Renal pelvis (tissue), 12 donors: ENCODE data around the gene ZFP92. TPM values are rescaled to one million over a fixed set of nuclear protein-coding genes. Genes with fewer than 3 reads are reported as not detected.

Source experiments
- DNase-seq: peaks from one replicate; pipeline ENCODE4 v3.0.0-alpha.2; 2013
- long read RNA-seq, 16 experiments: transcript quantifications; one replicate each; lab custom pipeline, GENCODE V29; 2026
- polyA plus RNA-seq, 3 donors: library from polyadenylated mRNA; unstranded; fragments of 120-200 nt; gene quantifications; one replicate each; pipeline ENCODE4 v1.2.1, GENCODE V29; 2013; ENCODE audit not compliant: insufficient read length in 3 of 3

ZFP92 gene, protein sequence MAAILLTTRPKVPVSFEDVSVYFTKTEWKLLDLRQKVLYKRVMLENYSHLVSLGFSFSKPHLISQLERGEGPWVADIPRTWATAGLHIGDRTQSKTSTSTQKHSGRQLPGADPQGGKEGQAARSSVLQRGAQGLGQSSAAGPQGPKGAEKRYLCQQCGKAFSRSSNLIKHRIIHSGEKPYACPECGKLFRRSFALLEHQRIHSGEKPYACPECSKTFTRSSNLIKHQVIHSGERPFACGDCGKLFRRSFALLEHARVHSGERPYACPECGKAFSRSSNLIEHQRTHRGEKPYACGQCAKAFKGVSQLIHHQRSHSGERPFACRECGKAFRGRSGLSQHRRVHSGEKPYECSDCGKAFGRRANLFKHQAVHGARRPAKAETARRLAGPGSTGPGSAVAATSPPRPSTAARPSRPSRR
- polyA plus RNA-seq, result 1 to 10 TPM in 1 of 3 donors, under 1 TPM in 2; 0.87 to 1.1 (median 0.99) TPM
- long read RNA-seq, donor 1, result 0 reads
- long read RNA-seq, donor 2, result 0 reads
- long read RNA-seq, donor 3, result 0 reads
- long read RNA-seq, donor 4, result 0 reads
- long read RNA-seq, donor 5, result 0 reads
- long read RNA-seq, donor 6, result 0 reads
- long read RNA-seq, donor 7, result 0 reads
- long read RNA-seq, donor 8, result 0 reads
- long read RNA-seq, donor 9, result 0 reads
- long read RNA-seq, donor 10, result 0 reads
- long read RNA-seq, donor 11, result 0 reads
- long read RNA-seq, donor 12, result 0 reads
- long read RNA-seq, donor 13, result 0 reads
- long read RNA-seq, donor 14, result 0 reads
- long read RNA-seq, donor 15, result 0 reads
- long read RNA-seq, donor 16, result 0 reads

DNA sequence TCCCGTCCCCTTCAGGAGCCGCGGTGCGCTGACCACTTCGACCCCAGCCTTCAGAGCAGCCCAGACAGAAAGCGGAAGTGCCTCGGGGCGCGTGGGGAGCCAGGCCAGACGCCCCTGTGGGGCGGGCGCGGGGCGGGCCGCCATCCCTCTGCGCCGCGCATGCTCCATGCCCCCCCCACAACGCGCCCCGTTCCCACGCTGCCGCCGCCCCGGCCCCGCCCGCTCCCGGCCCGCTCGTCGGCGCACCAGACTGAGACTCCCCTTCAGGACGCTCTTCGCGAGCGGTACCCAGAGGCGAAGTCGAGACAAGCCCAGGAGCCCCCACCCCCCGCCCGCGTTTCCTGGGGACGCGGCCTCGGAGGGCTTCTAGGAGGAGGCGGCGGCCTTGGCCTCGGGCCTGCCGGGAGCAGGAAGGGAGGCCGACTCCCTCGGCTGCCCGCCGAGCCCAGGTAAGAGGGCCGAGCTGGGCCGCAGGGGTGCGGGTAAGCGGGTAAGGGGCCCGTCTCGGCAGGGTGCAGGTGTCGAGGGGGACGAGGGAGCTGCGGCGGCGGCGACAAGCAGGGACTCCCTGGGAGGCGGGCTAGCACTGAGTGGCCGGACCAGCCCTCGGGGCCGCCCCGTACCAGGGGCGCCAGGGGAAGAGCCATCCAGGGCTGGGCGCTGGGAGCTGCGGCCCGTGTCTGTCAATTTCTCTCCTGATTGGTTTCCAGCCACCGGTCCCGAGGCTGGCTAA lies at the start of gene ZFP92:
ZFP92 (plus strand) TSS at position 218 of the 733 bp plus-strand sequence. CDS start 6,851 bp downstream, outside the sequence.
- no peak for DNase-seq

DNA sequence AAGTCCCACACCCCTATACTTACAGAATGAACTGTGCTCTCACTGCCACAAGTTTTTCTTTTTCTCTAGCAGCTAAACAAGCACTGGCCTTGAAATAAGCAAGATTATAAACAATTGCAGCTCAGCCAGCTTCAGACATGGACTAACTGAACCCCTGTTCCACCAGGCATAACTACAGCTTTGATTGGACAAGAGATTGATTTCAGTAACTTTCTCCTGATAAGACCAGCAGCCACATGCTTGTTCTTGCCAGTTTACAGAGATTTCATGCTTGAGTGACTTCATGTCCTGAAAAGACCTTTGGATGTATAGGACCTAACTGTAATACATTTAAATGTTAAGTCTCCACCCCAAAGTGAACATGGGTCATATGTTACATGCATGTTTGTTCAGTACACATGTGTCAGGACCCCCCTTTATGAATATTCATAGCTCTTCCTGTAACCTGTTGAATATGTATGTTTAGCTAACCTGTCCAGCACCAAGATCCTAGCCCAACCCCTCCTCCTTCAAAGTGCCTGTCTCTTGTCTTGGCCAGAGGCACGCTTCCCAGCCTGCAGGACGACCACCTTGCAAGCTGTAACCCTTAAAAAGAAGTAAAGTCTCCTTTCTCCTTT lies 49.4 kb upstream of the ZFP92 start:
- no peak for DNase-seq

DNA sequence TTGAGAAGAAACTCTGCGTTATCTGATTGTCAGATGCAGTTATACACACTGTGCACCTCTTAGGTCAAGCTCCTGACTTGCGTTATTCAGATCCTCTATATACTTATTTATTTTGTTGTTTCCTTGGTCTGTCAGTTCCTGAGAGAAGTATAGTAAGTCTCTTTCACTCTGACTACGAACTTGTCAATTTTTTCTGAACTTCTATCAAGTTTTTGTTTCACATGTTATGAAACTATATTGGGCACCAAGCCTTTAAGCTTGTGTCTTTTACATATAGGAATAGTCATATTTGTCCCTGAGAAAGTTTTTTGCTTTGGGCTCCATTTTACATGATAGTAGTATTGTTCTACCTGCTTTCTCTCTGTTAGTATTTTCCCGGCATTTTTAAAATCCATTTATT lies 45.6 kb upstream of the ZFP92 start:
- no peak for DNase-seq

DNA sequence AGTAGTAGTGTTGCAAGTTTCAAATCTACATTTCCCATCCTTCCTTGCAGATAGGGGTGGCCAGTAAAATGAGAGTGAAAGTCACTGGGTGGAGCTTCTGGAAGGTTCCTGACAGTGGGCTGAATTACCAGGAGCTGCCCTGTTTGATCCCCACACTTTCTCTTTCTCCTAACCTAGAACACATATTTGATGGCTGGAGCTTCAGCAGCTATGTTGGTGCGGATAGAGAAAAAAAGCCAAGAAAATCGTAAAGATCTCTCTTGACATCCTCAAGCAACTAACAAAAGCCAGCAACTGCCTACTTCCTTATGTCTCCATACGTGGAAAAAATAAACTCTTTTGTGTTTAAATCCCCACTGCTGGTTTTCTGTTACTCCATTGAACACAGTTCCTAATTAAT lies 45.2 kb upstream of the ZFP92 start:
- DNase-seq, result no peak

DNA sequence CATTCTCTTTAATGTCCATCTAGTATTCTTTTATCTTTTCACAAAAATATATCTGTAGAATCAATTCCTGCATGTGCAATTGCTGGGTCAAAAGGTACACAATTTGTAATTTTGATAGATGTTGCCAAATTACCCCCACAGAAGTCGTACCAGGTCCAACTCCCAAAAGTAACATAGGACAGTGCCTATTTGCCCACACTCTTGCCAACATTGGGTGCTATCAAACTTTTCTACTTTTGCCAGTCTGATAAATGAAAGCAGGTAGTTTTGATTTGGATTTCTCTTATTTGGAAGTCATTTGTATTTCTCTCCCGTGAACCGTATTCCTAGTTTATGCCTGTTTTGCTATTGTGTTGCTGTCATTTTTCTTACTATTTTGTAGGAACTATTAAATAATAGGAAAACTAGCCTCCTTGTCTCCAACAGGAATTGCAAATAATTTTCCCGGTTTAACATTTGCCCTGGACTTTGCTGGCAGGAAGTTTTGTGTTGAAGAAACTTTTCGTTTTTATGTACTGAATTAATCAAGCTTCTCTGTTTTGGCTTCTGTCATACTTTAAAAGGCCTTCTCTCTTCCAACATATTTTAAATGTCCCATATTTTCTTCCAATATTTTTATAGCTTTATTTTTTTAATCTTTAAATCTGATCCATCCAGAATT lies 44.3 kb upstream of the ZFP92 start:
- DNase-seq, result no peak

DNA sequence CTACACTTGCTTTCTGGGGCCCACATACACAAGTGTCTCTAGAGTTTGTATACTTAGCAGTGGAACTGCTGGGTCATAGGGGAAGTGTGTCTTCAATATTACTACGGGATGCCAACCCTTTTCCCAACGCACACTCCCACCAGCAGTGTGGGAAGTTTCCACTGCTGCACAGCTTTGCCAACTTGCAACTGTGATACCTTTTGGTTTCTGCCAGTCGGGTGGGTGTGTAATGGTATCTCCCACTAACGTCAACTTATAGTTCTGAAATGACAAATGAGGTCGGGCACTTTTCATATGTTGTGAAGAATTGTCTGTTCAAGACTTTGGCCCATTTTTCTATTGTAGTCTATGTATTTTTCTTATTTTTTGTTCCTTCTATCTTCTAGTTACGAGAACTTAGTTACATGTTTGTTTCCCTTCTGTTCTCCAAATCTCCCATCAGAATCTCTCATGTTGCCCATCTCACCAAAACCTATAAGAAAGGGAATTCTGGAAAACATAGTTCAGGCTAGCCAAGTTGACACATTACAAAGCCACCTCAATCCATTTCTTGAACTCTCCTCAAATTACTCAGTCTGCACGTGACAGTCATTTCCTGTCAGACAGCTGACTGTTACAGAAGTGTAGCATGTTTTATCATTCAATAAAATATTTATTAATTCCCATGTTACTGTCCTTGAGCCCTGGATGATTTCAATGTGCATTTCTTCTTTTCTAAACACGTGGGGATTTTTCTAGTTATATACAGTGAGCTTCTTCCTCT lies 40.8 kb upstream of the ZFP92 start:
- no peak for DNase-seq

DNA sequence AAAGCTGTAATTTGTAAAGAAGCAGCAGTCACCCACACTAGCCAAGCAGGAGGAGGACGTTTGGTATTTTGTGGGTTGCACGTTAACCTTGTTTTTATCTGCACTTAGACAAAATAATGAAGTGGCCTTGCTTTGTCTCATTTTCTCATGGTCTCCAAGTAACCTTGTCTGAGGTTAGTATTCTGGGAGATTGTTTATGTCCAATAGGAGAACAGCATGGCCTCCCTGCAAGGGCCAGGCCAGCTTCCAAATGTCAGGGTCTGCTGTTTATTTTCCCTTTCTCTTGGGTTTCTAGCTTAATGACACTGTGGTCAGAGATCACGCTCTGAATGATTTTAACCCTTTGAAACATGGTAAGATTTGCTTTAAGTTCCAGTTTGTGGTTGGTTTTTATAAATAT lies 40.0 kb upstream of the ZFP92 start:
- DNase-seq, result no peak

DNA sequence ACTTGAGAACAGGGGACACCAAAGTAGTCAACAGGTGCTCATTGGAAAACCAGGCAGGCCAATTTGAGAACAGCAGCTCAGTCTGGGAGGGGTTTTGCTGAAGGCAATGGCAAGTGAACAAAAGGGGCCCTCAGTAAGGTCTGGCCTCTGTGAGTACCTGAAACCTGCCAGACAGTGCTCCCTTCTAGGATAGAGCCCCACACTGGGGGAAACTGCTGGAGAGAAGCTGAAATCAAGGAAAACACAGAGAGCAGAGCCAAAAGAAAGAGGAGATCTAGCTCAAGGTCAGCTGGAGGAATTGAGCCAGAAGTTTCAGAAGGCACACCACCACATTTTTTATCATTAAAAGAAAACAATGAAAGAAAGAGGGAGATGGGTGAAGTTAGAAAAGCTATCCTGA lies 38.3 kb upstream of the ZFP92 start:
- DNase-seq, result no peak

DNA sequence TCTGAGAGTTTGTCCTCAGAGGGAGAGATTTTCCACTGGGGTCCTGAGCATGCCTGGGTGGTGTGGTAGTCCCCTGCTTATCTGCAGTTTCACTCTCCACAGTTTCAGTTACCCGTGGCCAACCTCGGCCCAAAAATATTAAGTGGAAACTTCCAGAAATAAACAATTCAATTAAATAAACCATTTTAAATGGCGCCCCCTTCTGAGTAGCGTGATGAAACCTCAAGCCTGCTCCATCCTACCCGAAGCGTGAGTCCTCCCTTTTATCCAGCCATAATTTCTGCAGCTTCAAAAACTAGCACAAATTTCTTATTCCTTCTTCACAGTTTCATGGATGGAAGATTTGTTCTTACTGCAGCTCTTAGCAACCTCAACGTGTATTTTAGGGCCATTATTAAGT lies 36.8 kb upstream of the ZFP92 start:
- DNase-seq, result no peak

DNA sequence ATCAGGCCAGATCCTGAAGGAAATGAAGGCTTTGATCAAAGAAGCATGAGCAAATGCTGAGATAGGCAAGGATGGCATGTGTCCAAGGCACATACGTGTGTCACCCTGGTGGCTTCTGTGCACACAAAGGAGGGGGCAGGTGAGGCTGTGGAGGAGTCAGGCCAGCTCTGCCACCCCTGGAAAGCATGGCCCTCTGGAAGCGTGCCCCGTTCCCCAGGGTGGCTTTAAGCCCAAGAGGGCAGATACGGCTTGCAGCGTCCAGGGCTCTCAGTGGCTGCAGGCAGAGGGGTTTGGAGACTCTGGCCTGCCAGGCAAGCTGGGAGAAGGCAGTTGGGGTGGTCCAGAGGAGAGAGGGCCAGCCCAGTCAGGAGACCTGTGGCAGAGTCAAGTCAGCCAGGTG lies 35.7 kb upstream of the ZFP92 start:
- no peak for DNase-seq

DNA sequence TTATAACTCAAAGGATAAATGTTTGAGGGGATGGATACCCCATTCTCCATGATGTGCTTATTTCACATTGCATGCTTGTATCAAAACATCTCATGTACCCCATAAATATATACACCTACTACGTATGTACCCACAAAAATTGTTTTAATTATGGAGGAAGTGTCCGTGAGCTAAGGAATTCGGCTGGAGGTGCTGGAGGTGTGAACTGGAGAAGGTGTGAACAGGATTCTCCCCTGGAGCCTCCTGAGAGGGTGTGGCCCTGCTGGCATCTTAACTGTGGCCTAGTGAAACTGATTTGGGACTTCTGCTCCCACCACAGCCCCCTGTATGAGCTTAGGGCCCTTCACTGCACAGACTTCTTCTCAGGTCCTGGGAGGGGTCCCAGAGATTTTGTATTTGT lies 33.5 kb upstream of the ZFP92 start:
- DNase-seq, result no peak

DNA sequence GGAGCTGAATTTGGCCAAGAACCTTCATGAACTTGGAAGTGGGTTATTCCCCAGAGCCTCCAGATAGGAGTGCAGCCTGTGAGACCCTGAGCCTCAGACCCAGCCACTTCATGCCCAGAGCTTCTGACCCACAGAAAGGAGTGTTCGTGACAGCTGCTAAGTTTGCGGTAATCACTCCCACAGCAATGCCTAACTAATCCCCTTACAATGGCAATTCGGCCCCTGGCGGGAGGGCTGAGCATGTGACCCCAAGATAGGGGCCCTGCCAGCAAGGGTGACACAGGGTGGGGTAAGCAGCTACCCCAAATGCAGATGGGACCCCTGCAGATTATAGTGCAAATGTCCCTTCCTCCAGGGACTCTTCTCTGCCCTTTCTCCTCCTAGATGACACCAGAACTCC lies 32.7 kb upstream of the ZFP92 start:
- DNase-seq, result no peak

DNA sequence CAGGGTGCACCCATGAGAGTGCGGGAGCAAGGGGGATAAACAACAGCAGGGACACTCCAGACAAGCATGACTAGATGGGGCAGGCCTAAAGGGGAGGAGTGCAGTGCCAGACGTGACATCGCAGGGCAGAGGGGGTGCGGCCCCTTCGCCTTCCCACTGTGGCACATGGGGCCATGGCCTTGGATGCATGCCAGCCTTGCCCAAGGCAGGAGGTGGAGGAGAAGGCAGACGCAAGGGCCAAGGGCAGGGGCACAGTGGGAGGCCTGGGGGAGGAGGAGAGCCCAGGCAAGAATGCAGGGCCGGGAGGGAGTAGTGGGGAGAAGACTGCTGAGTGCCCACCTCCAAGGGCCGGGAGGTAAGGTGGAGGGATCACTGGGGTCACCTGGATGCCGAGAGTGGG lies 31.8 kb upstream of the ZFP92 start:
- no peak for DNase-seq

DNA sequence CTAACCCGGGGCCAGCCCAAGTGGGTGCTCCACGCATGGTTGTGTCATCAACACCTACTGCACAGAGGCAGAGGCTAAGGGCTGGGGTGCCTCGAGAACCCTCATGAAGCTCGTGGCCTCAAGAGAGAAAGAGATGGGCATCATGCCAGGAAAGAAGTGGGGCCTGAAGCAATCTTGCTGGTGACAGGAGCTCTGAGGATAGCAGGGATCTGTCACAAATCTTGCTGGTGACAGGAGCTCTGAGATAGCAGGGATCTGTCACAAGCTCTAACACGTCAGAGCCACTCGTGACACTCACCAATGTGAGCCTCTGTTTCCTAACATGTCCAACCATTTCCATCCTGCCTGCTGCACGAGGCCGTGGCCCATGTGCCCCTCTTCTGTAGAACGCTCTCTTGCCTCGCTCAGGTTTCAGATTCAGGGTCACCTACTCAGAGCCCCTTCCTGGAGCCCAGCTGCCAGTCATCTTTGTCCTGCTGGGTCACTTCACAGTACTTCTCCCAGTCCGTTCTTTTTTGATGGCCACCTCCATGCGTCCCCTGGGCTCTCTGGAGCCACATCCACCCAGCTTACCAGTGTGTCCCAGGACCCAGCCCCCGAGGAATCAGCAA lies 31.2 kb upstream of the ZFP92 start:
- no peak for DNase-seq

DNA sequence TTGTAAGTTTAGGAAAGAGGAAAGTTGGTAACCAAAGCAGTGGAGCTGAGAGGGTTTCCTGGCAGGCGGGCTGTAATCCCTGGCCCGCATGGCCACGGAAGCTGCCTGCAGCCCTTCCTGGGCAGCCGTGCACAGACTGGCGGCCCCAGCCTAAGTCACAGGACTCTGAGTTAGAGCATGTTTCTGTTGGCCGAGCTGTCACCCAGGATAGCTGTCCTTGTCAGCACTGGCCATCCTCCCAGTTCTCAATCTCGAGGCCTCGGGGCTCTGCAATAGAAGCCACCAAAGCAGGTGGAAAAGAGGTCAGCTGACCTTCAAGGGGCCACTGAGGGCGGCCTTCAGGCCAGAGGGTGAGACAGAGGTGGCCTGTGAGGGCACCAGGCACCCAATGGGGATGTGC lies 30.6 kb upstream of the ZFP92 start:
- DNase-seq, result no peak

DNA sequence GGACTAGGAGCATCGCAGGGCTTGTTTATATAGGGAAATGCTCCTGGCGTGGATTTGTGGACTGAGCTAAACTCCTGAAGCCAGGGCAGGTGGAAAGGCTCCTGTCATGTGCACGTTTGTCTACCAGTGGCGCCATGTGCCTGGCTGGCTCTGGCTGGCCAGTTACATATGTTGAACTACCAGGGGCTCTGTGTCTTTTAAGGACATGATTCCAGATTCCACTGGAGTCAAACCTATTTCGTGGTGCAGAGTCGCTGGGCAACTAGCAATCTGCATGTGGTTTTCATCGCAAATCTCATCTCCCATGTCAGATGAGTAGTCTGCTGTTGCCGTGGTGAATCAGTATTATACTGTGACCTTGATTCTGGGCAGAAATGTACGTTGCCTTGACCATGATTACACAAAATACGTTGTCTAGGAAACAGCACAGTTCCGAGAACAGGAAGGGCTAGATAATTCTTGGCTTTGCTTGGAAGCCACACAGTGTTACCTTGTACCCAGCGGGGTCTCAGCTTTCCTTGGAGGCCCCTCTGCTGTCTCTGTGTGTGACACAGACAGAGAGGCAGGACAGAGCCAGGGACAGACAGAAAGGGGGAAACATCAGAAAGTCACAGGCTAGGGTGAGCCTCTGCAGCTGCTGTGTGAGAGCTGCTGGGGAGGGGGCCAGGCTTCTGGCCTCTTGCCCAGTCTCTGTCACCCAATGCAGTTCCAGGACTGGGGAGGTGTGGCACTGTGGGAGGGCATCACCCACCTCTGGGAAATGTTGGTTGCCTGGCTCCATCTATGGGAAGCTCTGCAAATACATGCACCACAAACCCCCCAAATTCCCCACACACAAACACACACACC lies 29.4 kb upstream of the ZFP92 start:
- DNase-seq, result peak; percentile 77

DNA sequence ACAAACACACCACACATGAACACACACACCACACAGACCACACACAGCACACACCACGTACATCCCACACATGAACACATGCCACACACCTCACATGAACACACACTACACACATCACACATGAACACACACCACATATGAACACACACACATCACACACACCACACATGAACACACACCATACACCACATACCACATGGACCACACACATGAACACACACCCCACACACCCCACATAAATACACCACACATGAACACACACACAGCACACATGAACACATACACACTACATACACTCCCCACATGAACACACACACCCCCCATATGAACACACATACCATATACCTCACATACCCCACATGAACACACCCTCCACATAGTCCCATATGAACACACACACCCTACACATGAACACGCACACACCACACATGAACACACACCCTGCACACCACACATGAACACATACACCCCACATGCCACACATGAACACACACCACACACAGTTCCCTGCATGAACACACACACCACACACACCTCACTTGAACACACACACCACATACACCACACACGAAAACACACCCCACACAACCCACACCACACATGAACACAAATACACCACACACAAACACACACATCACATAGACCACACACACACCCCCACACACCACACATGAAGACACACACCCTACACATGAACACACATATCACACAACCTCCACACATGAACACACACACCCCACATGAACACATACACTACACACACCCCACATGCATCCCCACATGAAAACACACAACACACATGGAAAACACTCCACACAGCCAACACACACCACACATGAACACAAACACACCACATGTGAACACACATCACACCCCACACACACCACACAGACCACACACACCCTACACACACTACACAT lies 28.4 kb upstream of the ZFP92 start:
- no peak for DNase-seq

DNA sequence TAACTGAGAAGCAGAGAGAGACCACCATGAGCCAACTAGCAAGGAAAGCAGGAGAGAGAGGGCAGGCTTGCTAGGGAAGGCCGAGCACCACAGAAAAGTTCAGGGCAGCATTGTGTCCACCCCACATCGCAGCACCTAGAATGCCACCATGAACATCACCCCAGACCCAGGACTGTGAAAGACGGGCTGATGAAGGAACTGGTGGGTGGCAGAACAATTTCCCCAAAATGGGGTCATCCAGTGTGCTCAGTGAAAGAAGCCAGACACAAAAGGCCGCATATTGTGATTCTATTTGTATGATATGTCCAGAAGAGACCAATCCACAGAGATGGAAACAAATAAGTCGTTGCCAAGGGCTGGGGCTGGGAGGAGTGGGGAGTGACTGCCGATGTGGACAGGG lies 26.9 kb upstream of the ZFP92 start:
- DNase-seq, result no peak
